GM12892 (cell line): ENCODE measurements around the gene CDR2L.

Source experiments
- POLR2A ChIP-seq: IDR thresholded peaks from 2 replicates; pipeline ENCODE4 v1.6.1; 2011; ENCODE audit warnings: low read depth, low read length, control low read depth
- POLR2AphosphoS5 ChIP-seq: IDR thresholded peaks from 2 replicates; pipeline ENCODE4 v1.6.1; 2011; ENCODE audit warnings: low read depth, low read length, control low read depth

GRCh38 chr17:74977802-74978201 lies 9.6 kb upstream of the CDR2L start:
- TF ChIP-seq POLR2A (no peak), POLR2AphosphoS5 (no peak)
